Activated CD4-positive, alpha-beta T cell treated with anti-CD3 and anti-CD28 coated beads, Interleukin-2, amount 50 U/mL, for 16 hours (primary cell): ENCODE data around the gene WDFY1.

Source experiments
- DNase-seq: peaks from one replicate; pipeline ENCODE4 v3.0.0-alpha.2; 2020

The WDFY1 gene

DNA sequence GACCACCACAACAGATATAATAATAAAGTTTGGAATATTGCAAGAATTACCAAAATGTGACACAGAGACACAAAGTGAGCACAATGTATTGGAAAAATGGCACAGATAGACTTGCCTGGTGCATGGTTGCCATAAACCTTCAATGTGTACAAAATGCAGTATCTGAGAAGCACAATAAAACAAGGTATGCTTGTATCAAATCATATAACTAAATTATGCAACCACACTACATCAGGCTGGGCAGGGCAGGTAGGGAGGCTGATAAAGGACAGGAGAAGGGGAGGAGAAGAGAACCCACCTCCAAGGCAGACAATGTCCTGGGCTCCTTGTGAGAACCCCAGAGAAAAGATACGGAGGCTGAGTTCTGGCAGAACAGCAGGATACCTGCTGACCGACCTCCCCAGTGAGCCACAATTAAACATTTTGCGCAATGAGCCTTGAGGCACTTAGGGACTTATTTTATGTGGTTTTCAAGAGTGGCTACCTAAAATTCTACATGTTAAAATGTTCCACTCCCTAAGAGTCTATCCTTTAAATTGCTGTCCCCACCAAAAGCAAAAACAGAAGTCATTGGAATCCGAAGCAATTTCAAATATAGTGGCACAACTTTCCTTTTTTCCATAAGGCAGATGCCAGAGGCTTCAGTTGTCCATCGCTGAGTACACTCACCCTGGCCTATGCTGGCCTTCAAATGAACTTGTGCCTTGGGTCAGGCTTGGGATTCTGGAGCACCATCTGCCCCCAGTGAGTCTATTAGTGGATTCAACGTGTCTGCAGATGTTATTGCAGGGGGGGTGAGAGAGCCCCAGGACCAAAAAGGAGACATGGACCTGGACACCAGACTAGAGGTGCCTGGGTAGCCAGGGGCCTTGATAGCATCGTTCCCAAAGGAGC lies 16.8 kb downstream of the WDFY1 start:
- DNase-seq, result no peak

DNA sequence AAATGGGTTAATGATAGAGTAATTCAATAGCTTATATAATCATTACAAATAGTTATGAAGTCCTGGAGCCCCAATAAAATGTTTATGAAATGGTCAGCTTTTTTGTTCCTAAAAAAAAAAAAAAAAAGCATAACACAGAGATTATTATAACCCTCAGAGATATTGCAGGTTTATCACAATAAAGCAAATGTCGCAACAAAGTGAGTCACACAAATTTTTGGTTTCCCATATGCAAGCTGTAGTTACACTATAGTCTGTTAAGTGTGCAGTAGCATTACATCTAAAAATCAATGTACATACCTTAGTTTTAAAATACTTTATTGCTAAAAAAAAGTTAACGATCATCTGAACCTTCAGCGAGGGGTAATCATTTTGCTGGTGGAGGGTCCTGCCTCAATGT lies 20.0 kb downstream of the WDFY1 start:
- DNase-seq, result no peak

DNA sequence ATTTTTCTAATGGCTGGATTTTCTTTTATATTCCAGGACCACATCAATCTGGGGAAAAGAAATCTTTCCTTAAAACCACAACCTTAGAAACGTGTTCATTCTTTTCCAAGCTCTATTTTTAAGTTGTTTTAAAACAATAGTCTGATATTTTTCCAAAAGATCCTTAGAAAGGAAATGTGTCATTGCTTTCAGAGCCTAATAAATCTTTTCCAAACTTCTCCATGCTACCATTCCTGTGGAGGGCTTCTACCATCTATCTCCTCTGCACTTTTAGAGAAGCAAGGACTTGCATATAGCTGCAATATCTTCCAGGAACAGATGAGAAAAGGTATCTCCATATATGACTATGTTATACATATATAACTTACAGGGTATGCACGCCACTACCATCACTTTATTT lies 21.2 kb downstream of the WDFY1 start:
- no peak for DNase-seq

DNA sequence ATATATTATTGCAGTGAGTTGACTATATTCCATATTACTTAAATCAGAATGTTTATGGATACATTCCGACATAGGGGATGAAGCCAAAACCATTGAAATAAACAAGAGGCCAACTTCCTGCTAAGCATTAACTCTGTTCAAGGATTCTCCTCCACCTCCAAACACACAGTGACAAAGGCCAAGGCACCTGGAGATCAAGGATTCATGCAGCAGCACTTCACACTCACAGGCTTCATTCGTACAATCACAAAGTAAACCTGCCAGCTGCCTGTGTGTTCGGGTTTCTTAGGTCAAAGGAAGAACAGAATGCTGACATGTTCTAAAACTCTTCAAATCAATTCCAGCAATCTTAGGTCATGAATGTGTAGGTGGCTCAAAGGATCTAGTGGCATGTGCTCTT lies 22.8 kb downstream of the WDFY1 start:
- no peak for DNase-seq

DNA sequence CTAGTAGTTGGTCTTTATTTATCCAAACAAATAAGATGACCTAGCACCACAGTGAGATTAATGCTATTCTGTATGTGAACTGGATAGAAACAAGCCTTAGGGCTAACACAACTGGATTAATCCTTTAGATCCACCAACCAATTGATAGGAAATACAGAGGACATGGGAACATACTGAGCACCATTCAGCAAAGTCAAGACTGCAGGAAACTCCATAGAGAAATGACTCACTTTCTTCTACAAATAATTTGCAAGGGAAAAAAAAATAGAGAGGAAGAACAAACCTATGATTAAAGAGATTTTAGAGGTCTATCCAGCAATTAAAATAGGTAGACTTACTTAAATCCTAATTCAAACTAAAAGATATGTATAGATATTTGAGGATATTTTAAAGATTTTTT lies 23.9 kb downstream of the WDFY1 start:
- no peak for DNase-seq

DNA sequence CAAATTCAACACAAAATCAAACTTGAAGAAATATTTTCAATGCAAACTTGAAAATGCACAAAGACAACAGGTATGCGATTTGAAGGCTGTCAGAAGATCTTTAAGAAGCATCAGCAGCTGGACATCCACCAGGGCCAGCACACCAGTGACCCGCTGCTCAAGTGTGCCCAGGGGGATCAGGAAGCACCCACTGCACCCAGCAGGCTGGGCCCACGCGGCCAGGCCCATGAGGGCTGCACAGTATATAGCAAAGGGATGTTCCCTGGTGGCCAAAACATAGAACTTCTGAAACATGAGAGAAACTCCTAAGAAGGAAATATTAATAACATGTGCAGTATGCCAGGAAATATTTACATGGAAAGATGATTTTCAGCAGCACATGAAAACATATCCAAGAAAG lies 25.0 kb downstream of the WDFY1 start:
- DNase-seq, result no peak

DNA sequence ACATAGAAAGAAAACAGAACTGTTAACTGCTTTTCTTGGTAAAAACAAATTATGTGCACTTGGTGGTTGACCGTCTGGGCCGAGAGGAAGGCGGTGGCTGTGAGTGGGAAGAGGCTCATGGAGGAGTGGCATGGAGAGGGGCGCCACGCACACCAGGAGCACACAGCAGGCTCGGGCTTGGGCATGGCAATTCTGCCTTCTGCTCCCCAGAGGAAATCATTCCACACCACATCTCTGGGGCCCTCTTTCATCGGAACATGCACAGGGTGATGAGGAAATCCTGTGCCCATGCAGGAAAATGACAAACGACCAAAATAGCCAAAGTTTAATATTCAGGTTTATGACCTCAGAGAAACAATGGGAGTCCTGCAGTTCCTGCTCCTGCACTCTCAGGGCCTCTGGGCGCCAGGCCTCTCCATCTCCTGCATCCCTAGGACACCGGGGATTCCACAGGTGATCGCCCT lies 26.4 kb downstream of the WDFY1 start:
- no peak for DNase-seq

DNA sequence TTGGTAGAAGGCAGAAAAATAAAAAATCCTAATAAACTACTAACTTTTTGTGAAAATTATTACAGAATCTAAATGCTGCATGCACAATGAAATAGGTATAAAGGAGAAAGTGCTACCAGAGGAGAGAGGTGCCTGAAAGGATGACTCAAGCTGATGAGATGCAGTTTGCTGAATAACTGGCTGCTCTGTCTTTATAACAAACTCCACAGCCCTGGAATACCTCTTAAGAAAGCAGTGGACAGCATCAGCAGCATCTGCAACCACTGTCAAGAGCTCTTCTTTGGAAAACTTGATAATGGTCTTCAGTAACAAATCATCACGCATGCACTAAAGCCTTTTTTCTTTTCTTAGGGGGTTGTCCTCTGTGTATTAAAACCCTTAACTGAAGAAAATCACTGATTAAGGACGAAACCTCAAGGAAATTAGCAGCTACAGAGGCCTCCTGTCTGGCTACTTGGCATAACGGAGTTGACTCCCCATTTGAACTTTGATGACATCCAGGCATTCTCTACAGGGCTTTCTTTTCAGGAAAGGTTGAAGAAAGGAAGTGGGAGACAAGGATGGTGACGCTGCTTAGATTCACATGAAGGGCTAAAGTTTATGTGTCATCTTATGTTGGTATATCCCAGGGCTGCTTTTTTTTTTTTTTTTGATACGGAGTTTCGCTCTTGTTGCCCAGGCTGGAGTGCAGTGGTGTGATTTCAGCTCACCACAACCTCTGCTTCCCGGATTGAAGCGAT lies 28.8 kb downstream of the WDFY1 start:
- no peak for DNase-seq

DNA sequence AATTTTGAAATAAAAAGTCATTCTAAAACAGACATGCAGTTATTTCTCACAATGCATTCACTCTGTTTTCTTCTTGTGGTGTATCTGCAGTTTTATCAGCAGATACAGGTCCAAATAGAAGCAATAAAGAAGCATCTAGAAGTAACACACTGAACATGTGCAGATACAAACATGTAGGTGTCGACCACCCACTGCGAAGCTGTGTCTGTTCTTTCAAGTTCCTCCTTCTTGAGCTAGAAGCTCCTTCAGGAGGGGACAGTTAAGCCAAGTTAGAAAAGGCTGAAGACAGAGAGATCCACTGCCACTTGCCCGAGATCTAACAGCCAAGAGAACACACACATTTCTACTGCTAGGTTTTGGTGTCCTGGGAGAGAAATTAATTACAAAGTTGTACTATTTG lies 30.1 kb downstream of the WDFY1 start:
- DNase-seq, result no peak

DNA sequence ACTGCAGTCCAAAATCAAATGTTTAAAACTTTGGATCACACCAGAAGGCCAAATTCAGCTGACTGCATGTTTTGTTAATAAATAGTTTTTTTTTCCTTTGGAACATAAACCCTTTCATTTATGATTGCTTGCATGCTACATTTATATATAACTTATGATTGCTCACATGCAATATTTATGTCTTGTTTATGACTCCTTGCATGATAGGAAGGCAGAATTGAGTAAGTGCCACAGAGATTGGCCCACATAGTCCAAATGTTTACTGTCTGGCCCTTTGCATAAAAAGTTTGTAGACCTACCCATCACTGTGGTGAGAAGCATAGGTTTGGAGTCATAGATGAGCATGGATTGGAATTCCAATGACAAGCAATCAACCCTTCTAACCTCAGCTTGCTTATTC lies 30.8 kb downstream of the WDFY1 start:
- DNase-seq, result no peak

DNA sequence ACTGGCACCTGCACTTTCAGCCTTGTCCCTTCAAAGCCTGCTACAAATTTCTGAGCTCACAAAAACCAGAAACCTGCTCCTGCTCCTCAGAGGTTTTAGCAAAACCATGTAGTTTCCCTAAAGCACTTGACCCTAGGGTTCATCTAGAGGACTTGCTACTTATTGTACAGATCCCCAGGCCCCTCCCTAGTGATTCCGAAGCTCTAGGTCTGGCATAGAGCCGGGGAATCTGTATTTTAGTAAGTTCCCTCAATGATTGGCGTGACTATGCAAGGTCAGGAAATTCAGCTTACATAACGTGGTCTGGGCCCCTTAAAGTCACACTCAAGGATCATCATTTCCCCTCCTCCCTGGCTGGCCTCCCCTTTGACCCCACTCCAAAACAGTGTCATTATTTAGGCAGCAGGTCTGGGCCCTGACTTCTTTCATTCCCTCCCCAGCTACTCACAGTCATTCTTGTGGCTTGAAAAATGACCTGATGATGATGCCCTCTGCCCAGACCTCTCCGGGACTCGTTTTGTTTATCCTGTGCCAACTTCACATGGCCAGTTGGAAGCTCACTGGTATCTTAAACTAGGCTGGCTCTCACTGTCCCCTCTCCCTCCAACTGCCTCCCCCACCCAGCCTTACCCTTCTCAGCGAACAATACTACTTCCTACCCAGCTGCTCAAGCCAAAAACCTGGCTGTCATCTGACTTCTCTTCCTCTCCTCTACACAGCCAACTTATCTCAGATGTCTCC lies 36.0 kb downstream of the WDFY1 start:
- no peak for DNase-seq

DNA sequence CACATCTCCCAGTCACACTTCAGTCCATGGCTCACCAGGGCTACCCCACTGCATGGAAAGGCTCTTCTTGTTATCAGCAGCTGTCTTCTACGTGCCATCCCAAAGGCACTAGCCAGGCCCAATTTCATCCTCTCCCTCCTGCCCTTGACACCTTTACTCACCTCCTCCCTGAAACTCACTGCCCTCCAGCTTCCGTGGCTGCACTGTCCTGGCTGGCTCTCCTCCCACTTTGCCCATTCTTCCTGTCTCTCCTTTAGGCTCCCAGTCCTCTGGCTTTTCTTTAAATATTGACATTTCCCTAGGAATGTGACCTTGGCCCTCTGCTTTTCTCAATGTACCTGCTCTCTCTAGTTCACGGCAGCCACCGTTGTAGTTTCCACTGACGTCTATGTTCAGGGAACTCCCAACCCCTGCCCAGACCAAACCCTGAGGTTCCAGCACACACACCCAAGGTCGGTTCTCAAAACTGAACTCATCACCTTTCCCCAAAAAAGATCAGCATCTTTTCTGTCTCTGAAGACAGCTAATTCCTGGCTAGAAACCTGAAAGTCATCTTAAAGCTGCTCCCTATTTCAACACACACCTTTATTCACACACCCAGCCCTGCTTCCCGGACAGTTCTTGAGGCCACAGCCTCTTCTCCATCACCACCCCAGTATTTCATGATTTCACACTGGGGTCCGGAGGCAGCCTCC lies 36.7 kb downstream of the WDFY1 start:
- DNase-seq, result no peak

DNA sequence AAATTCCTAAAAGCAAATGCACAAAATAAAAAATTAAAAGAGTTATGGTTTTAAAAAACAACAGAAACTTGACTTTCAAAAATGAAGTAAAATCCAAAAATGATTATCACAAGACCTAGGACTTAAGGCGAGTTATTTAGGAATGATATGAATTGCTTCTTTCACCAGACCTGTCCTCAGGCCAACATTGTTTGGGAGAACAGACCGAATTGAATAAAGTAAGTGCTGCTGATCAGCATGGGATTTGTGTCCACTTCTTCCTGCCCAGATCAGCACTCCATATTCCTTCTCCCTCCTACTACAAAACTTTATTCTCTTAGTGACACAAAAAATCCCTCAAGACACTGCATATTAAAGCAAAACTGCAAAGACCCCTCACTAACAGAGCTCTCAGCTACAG lies 39.1 kb downstream of the WDFY1 start:
- no peak for DNase-seq

DNA sequence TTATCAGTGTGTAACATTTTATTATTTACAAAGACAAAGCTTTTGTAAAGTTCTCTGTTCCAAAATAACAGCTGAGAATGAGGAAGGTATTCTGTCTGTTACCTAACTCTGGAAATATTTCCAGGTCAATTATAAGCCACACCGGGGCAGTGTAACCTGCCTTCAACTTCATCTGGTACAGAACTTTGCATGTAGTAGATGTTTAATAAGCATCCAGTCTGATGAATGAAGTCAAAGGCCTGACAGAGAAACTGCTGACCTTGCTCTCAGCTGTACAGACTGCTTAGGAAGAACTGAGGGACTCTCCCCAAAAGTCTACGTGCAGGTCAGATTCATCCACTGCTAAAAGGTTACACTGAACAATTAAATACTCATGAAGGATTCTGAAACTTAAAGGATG lies 43.3 kb downstream of the WDFY1 start:
- no peak for DNase-seq

DNA sequence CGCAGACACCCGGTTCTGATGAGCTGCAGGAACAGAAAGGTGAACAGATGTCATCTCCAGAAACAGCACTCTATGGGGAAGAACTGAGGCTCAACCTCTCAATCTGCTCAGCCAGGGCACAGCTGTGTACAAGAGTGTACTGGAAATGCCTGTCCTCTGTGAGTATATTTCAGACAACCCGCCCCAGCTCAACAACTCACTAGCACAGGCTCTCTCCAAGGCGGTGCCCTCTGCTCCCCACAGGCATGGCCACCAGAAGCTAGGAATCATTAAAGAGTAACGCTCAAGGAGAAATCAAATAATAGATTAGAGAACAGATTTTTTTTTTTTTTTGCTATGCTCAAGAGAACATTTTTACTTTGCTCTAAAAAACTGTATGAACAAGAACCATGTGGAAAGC lies 43.8 kb downstream of the WDFY1 start:
- no peak for DNase-seq

DNA sequence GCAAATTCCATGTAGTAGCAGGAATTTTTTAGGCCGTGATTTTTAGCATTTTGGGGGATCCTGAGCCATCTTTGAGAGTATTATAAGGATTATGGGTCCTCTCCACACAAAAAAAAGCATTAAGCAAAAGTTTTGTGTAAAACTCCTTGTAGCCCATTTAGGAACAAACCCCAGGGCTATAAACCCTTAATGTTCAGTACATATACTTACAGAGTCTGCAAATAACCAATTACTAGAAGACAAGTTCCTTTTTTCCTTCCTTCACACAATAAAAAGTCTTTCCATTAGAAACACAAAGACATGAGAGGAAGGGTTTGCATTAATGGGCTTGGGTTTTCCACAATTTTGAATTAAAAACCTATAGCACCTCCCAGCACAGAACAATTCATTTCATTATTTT lies 44.6 kb downstream of the WDFY1 start:
- DNase-seq, result no peak

DNA sequence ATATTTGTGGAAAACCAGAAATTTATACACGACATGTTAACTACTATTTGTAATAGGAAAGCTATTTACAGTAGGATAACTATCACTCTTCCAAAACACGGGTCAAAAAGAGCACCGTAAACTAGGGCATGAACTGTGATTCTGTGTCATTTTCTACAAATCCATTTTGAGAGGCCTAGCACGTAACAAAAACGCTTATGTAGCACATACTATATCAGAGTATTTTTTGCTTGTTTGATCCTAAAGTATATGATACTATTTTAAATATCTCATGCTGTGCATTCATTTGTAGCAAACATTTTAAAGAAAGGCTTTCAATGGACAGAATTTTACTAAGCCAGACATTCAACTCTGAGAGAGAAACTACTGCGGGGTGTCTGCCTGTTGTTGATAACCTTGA lies 45.1 kb downstream of the WDFY1 start:
- DNase-seq, result no peak

DNA sequence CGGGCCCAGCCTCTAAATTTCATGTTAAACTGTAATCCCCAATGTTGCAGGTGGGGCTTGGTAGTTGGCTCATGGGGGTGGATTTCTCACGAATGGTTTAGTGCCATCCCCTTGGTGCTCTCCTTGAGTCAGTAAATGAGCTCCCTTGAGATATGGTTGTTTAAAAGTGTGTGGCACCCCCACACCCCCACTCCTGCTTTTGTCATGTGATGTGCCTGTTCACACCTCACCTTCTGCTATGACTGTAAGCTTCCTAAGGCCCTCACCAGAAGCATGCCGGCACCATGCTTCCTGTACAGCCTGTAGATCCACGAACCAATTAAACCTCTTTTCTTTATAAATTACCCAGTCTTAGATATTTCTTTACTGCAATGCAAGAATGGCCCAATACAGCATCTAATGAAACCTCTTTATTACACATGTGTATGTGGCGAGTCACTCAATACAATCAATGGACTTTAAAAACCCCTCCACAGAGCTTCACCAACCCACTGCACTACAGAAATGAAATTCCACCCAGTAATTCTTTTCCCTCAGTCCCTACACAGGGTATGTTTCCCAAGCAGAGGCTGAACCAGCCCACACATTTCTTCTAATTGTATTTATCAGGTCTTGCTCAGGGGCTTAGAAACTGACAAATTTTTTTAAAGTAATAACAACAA lies 47.3 kb downstream of the WDFY1 start:
- peak; percentile 71 for DNase-seq

DNA sequence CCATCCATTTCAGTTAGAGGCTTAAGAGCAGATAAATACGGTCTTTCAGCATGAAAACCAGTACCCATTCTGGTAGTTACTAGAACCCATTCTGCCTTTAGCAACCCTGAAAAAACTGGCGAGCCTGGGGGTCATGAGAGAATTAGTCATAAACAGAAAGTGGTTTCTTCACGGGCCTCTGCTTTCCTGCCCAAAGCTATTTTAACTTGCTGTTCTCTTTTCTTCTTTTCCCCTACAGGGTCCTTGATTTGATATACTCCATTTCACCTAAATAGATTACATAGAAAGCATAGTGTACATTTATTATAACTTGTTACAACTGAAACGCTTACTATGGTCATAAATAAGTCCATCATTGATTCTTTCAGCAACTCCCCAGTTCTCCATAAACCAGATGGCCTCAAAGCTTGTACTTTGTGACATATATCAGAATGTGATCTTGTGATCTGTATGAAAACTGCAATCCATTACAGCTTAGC lies 48.3 kb downstream of the WDFY1 start:
- DNase-seq, result peak; percentile 81

DNA sequence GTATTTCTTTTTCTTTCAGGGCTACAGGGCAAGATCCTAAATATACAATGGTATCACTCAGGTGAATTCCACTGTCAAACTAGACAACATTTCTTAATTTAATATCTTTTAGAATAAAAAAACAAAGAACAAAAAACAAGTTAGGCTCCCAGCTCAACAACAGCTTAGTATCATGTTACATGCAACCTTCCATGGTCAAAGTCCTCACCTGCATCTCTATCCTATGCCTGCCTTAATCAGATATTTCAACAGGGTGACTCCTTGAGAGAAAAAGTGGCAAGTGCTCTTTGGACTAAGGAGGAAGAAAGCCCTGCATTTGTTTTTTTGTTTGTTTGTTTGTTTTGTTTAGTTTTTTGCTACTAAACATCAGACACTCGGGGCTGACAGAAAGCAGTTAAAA lies 50.2 kb downstream of the WDFY1 start:
- no peak for DNase-seq

DNA sequence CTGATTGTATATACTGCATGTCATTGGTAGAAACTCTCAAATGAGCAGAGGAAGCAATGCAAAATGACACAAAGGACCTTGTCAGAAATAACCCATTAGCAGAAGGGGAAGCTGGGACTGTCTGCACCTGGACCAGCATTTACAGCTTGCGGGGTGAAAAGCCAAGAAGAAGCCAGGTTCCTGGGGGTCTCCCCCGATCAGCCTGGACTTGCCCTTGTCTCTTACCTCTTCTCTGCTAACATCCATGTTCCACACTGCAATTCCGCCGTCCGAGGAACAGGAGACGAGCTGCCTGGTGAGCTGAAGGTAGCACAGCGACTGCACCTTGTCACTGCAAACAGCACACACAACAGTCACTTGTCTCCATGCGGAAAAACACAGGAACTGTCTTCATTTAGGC lies 51.1 kb downstream of the WDFY1 start:
- DNase-seq, result no peak

DNA sequence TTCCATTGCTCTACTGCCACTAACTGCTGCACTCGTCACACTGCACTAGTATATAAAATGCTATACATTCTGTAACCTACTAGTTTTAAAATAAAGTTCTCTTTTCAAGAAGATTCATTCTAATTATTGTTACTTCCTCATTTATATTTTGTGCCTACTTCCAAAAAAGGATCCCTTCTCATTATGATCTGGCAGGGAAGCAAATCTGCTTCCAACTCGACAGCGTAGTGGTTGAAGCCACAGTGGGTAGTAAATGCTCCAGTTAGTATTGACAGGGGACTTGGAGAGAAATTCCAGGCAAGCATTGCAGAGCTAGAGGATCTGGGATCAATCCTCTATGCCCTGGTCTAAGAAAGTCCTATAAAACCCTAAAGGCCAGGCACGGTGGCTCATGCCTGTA lies 54.4 kb downstream of the WDFY1 start:
- DNase-seq, result no peak
